ENCODE results near the gene TST. TPM values are rescaled to one million over a fixed set of nuclear protein-coding genes. Genes with fewer than 3 reads are reported as not detected.

The TST gene
- total and polyA plus RNA-seq, 2 donors (not counting 1 experiment from before 2014, with no cell fraction given) = 1.4 to 5.9 TPM

GRCh38 chr22:37033605-37034430 is 14.6 kb upstream of the TST start:
- no peak overlapping the region for H3K4me2 ChIP-seq (replicated peaks; ENCODE audit: low read depth, low read length, poor library complexity, severe bottlenecking)
- H3K9me3 ChIP-seq (ENCODE audit: control extremely low read depth in 1 of 3, control insufficient read depth in 2 of 3, insufficient read depth in 1 of 3, low read length in 2 of 3) = no peaks in the 10 kb centered on the region
- ATAC-seq (ENCODE audit: low read depth) (no peak), DNase-seq (no peak)
- H4K20me1 ChIP-seq (ENCODE audit: control insufficient read depth, insufficient read depth, low read length, poor library complexity, severe bottlenecking) = no peaks in the 10 kb centered on the region
- CTCF ChIA-PET = interaction anchor here (1.6 kb wide), 1 partner anchor 12 kb away, joined by 5 read pairs; no protein-coding TSS in a partner anchor
- intact Hi-C loops (cut with micrococcal nuclease) = no loop called here
- H3K27me3 ChIP-seq (replicated peaks in 1 of 4; ENCODE audit: control extremely low read depth in 1 of 4, control insufficient read depth in 3 of 4, insufficient read depth in 4 of 4, low read length in 3 of 4) = peaks cover 0 to 11% (median 0%) of the 10 kb centered on the region in 4 experiments
- POLR2A ChIA-PET = no interaction called here
- no peak overlapping the region for H3K9ac ChIP-seq (ENCODE audit: low read length)
- no peaks in the 10 kb centered on the region for H3K79me2 ChIP-seq (ENCODE audit: control insufficient read depth, insufficient read depth, low read length)
- H3K4me3 ChIP-seq (ENCODE audit: control extremely low read depth in 1 of 5, extremely low read depth in 1 of 5, insufficient read depth in 1 of 5, low read depth in 2 of 5, low read length in 4 of 5) = no peak overlapping the region
- H3K4me3 Mint-ChIP-seq = no peak overlapping the region
- H3K4me1 ChIP-seq (ENCODE audit: control insufficient read depth in 2 of 2, insufficient read depth in 2 of 2, low read length in 2 of 2) = no peaks in the 10 kb centered on the region
- no peak overlapping the region for H3K27ac ChIP-seq (ENCODE audit: low read length in 2 of 2)
- no peak overlapping the region for H3K27ac Mint-ChIP-seq
- no peaks in the 10 kb centered on the region for H3K4me1 Mint-ChIP-seq
- TF ChIP-seq EZH2 (IDR thresholded peaks at IDR 0.05; ENCODE audit: borderline replicate concordance, insufficient read depth, low read depth, low read length, poor library complexity, severe bottlenecking) (no peak), CTCF (IDR thresholded peaks at IDR 0.05) (no peak)
- peaks cover 20% of the 10 kb centered on the region for H3K27me3 Mint-ChIP-seq
- WGBS (ENCODE audit: insufficient coverage) = 96% methylated on average over 20 of the region's 23 CpGs
- no peak overlapping the region for H2AFZ ChIP-seq (ENCODE audit: insufficient read depth, low read depth, low read length, poor library complexity, severe bottlenecking)
- no peaks in the 10 kb centered on the region for H3K36me3 ChIP-seq (replicated peaks in 1 of 2; ENCODE audit: control extremely low read depth in 1 of 2, control insufficient read depth in 1 of 2, extremely low read depth in 1 of 2, insufficient read depth in 2 of 2, low read length in 1 of 2)
- no peaks in the 10 kb centered on the region for H3K9me3 Mint-ChIP-seq (ENCODE audit: insufficient read depth)
